ENCODE results near the gene ZGRF1.

- TF ChIP-seq EZH2 (IDR thresholded peaks at IDR 0.05; ENCODE audit: insufficient read depth, poor library complexity, severe bottlenecking) = no peak
- TF ChIP-seq EZH2phosphoT487 (IDR thresholded peaks at IDR 0.05; ENCODE audit: insufficient read depth, low read depth) = no peak
Measured at GRCh38 chr4:112514647-112515197, 122.0 kb downstream of the ZGRF1 start.
